Activated T-helper 17 cell treated with anti-CD3 and anti-CD28 coated beads, Interleukin-2, amount 50 U/mL, for 72 hours (primary cell): ENCODE results near the gene WFIKKN2. TPM values are rescaled to one million over a fixed set of nuclear protein-coding genes. Genes with fewer than 3 reads are reported as not detected.

Experiments used
- ATAC-seq: fragments of 150-1000 bp; cut with Tn5 transposase; replicated peaks from 2 replicates; pipeline ENCODE4 v1.10.0; 2021; ENCODE audit warnings: mild to moderate bottlenecking, moderate library complexity
- H3K27ac Mint-ChIP-seq: one replicate; pipeline ENCODE4 v1.8.0; 2022; ENCODE audit warnings: mixed read lengths
- H3K27me3 Mint-ChIP-seq: one replicate; pipeline ENCODE4 v1.8.0; 2022; ENCODE audit warnings: mixed read lengths
- H3K36me3 Mint-ChIP-seq: one replicate; pipeline ENCODE4 v1.8.0; 2022; ENCODE audit warnings: low read depth, mild to moderate bottlenecking, mixed read lengths
- H3K4me1 Mint-ChIP-seq: one replicate; pipeline ENCODE4 v1.8.0; 2022; ENCODE audit warnings: mixed read lengths
- H3K4me3 Mint-ChIP-seq: one replicate; pipeline ENCODE4 v1.8.0; 2022; ENCODE audit warnings: mild to moderate bottlenecking, mixed read lengths
- H3K9me3 Mint-ChIP-seq: one replicate; pipeline ENCODE4 v1.8.0; 2022; ENCODE audit warnings: mixed read lengths
- total RNA-seq, 2 donors: library from RNA; stranded (reverse); gene quantifications; one replicate each; pipeline ENCODE4 v1.2.3, GENCODE V29; 2022

WFIKKN2 gene
- total RNA-seq, 2 donors from 2014 or later = not detected

DNA sequence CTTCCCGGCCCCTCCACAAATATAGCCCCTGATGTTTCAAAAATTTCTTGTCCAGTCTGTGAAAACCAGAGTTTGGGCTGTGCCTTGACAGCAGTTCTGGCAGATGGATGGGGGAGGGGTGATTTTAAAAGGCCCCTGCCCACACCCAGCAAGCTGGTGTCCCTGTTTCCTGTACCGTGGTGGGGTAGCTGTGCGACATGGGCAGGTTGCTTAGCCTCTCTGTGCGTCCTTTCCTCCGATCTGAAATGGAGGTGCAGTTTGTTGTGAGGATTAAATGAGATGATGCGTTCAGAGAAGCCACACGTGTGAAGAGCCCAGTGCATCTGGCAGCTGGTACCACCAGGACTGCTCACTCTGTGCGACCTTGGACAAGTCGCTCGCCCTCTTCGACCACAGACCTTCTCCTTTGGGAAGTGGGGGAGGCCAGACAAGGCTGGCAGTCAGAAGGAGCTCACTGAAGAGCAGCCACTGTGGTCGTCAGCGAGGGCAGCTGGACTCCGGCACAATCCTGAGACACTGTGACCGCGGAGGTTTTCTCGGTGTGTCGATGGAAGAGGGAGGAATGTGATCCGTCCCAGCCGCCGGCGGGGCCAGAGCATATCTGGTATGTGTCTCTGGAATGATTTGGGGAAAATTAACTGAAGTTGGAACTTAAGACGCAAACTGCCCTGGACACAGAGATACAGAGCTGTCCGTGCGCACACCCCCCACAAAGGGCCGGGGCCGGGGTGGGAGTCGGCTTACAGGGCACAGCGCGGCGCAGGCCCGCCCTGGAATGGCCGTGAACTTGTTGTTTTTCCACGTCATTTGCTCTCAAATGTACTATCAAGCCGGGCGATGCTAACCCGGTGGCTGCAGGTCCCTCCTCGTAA is 721 bp upstream of the WFIKKN2 start:
- Mint-ChIP-seq H3K4me1 (no peaks in the 10 kb centered on the region), H3K9me3 (no peaks in the 10 kb centered on the region), H3K27ac (no peak overlapping the region), H3K27me3 (peaks cover 8% of the 10 kb centered on the region), H3K4me3 (no peak overlapping the region), H3K36me3 (no peaks in the 10 kb centered on the region)
- no peak for ATAC-seq

DNA sequence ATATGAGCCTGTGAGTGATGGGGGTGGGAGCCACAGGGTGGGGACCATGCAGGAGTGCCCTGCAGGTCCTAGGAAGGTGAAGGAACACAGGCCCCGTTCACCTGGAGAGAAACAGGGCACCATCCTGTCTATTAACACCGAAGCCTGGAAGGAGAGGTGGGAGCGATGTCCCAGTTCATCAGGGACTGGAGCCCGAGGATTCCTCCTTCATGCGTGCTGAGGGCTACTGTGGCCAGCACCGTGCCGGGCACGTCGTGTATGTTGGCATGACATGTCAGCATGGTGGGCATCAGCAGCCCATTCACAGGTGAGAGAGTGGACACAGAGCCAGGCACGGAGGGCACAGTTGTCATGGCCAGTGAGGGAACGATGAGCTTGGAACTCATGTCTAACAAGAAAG is 1.4 kb downstream of the WFIKKN2 start:
- Mint-ChIP-seq H3K4me1 (peaks cover 3% of the 10 kb centered on the region), H3K27ac (no peak overlapping the region), H3K36me3 (no peaks in the 10 kb centered on the region), H3K27me3 (peaks cover 8% of the 10 kb centered on the region), H3K4me3 (no peak overlapping the region), H3K9me3 (no peaks in the 10 kb centered on the region)
- ATAC-seq = no peak

DNA sequence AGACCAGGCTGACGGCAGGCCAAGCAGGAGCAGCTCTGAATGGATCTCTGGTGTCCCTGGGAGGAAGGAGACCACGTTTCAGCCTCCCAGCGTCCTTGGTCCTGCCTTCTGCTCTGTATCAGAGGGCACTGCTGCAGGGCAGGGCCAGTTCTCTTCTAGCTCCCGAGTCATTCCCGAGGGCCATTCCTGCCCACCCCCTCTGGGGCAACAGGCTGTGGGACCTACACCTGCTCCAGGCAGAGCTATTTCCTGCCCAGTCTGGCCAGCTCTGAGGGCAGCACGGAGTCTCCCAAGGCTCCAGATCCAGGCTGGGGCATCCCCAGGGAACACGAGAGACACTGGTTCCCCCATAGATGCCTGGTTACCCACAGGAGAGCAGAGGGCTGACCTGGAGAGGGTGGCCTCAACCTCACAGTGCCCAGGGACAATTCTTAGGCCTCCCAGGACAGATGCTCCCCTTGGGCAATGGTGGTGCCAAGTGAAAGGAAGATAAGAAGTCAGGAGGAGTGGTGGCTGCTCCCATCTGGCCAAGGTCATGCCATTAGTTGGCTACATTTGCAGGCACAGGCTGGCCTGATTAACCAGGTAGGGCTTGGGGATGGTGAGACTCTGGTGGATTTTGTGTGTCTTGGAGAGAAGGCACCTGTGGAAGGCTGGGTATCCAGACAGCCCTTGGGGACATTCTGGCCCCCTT is 2.0 kb downstream of the WFIKKN2 start:
- no peak for ATAC-seq
- Mint-ChIP-seq H3K9me3 (no peaks in the 10 kb centered on the region), H3K27me3 (peaks cover 8% of the 10 kb centered on the region), H3K4me3 (no peak overlapping the region), H3K36me3 (no peaks in the 10 kb centered on the region), H3K4me1 (peaks cover 6% of the 10 kb centered on the region), H3K27ac (no peak overlapping the region)

DNA sequence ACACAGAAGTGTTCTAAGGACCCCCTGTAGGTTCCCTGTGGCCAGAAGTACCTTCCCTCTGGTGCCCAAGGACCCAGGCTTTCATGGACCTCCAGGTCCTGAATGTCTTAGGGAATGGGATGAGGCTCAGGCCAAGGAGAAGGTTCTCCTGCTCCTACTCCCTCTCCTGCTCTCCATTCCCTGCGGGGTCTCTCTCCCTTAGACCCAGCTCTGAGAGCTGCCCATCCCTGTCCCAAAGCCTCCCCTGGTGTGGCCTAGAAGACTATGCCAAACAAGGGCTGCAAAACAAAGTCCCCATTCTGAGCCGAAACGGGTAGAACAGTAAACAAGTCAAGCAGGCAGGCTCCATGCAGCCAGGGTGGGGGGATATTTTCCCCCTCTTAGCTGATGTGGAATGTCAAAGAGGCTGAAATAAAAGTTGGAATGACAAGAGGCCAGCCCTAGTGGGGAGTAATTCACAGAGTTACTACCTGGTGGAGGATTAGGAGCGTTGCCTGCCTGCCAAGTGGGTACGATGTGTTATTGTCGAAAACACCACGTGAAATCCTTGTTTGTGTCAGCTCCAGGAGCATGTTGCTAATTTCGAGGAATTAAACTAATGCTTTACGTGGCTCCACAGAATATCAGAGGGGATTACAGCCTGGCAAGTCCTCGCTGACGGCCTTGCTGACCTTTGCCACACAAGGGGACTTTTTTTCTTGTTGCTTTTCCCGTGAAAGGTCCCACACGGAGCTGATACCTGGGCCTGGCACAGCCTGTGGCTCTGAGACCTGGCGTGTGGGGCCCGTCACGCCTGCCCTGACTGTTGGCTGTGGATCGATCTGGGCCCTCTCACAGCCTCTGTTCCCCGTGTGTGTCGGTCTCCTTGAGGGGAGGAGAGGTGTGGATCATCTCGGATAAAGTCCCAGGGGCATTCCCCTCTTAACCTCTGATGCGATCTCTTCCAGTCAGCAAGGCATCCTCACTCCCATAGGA is 2.9 kb downstream of the WFIKKN2 start:
- peaks cover 6% of the 10 kb centered on the region for H3K4me1 Mint-ChIP-seq
- H3K27ac Mint-ChIP-seq = no peak overlapping the region
- no peak overlapping the region for H3K4me3 Mint-ChIP-seq
- no peak for ATAC-seq
- H3K9me3 Mint-ChIP-seq = no peaks in the 10 kb centered on the region
- no peaks in the 10 kb centered on the region for H3K36me3 Mint-ChIP-seq
- peaks cover 8% of the 10 kb centered on the region for H3K27me3 Mint-ChIP-seq

DNA sequence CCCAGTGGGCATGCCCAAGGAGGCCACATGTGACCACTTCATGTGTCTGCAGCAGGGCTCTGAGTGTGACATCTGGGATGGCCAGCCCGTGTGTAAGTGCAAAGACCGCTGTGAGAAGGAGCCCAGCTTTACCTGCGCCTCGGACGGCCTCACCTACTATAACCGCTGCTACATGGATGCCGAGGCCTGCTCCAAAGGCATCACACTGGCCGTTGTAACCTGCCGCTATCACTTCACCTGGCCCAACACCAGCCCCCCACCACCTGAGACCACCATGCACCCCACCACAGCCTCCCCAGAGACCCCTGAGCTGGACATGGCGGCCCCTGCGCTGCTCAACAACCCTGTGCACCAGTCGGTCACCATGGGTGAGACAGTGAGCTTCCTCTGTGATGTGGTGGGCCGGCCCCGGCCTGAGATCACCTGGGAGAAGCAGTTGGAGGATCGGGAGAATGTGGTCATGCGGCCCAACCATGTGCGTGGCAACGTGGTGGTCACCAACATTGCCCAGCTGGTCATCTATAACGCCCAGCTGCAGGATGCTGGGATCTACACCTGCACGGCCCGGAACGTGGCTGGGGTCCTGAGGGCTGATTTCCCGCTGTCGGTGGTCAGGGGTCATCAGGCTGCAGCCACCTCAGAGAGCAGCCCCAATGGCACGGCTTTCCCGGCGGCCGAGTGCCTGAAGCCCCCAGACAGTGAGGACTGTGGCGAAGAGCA is 4.4 kb downstream of the WFIKKN2 start:
- Mint-ChIP-seq H3K27ac (no peak overlapping the region), H3K4me3 (no peak overlapping the region), H3K36me3 (no peaks in the 10 kb centered on the region), H3K9me3 (no peaks in the 10 kb centered on the region), H3K4me1 (peaks cover 6% of the 10 kb centered on the region), H3K27me3 (peaks cover 6% of the 10 kb centered on the region)
- no peak for ATAC-seq

DNA sequence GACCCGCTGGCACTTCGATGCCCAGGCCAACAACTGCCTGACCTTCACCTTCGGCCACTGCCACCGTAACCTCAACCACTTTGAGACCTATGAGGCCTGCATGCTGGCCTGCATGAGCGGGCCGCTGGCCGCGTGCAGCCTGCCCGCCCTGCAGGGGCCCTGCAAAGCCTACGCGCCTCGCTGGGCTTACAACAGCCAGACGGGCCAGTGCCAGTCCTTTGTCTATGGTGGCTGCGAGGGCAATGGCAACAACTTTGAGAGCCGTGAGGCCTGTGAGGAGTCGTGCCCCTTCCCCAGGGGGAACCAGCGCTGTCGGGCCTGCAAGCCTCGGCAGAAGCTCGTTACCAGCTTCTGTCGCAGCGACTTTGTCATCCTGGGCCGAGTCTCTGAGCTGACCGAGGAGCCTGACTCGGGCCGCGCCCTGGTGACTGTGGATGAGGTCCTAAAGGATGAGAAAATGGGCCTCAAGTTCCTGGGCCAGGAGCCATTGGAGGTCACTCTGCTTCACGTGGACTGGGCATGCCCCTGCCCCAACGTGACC is 5.0 kb downstream of the WFIKKN2 start:
- H3K9me3 Mint-ChIP-seq = no peaks in the 10 kb centered on the region
- peaks cover 5% of the 10 kb centered on the region for H3K27me3 Mint-ChIP-seq
- no peak for ATAC-seq
- no peak overlapping the region for H3K4me3 Mint-ChIP-seq
- H3K4me1 Mint-ChIP-seq = peaks cover 6% of the 10 kb centered on the region
- H3K27ac Mint-ChIP-seq = no peak overlapping the region
- H3K36me3 Mint-ChIP-seq = no peaks in the 10 kb centered on the region

DNA sequence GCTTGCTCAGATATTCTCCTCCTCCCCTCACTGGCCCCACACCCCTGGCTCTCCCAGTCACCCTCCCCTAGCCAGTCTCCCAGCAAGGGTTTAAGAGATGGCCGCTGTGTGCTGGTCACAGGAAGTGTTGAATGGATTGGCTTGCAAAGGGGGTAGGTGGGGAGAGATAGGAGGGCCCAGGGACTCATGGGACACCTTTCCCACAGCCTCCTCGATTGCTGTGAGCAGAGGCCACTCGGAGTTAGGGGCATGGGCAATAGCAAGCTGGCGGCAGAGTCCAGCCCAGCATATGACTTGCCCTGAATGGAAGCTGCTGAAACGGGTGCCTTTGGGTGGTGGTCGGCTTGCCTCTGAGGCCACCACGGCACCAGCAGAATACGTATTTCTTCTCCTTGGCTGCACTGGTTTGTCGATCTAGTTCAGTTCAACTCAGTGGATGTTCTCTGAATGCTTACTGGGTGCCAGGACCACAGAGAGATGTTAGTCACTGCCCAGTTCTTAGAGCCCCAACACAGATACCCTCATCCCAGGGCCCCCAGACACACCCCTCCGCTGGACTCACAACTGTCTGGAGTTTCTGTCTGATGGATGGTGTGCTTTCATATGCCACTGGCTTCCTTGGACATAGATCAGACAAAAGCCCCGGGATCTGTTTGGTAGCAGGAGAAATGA is 6.0 kb downstream of the WFIKKN2 start:
- Mint-ChIP-seq H3K27ac (peak overlapping the region; percentile 8), H3K27me3 (no peaks in the 10 kb centered on the region), H3K4me1 (peaks cover 6% of the 10 kb centered on the region), H3K4me3 (no peak overlapping the region), H3K36me3 (no peaks in the 10 kb centered on the region), H3K9me3 (no peaks in the 10 kb centered on the region)
- peak; percentile 7 for ATAC-seq

DNA sequence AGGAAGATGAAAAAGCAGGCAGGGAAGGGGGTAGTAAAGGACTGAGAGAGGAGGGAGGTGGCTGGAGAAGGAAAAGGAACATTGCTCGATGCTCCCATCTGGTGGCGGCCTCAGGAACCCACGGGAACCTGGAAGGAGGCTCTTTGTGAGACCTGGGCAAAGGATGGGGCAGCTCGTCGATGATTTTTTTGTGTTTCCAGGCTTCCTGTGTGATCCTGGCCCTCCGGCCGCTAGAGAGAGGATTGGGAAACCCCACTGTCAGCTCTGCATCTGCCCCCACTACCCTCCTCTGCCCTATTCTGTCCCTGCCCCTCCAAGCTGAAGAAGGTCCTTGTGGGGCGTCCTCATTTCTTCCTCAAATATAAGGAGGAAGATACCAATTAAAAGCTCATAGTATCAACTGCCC is 6.6 kb downstream of the WFIKKN2 start:
- peaks cover 6% of the 10 kb centered on the region for H3K4me1 Mint-ChIP-seq

DNA sequence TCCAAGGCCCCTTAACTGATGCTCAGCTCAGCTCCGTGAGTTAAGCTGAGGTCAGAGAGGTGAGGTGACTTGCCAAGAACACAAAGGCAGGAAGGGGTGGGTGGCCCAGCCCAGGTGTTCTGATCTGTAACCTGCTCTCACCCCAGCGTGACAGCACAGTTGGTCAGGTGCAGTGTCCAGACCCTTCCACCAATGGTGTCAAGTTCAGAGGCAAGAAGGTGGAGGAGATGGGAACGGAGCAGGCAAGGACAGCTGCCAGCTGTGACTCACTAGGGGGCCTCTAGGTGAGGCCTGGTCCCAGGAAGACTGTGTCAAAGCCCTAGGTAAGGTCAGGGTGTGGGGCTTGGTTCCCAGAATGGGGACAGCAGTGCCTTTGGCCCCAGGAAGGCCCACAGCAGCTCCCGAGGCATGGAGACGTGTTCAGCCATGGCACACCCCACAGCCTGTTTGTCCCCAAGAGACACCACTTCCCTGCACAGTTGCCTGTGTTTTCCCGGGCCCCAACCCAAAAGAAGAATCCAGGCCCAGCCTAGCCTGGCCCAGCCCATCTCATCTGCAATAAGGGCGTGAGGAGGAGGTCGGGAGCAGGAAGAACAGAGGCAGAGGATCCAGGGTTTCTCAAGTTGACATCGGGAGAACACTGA is 7.2 kb downstream of the WFIKKN2 start:
- Mint-ChIP-seq H3K27ac (peak overlapping the region; percentile 8), H3K4me1 (peaks cover 6% of the 10 kb centered on the region), H3K27me3 (no peaks in the 10 kb centered on the region), H3K9me3 (no peaks in the 10 kb centered on the region), H3K4me3 (no peak overlapping the region), H3K36me3 (no peaks in the 10 kb centered on the region)
- ATAC-seq = no peak

More for the DNA sequence above, 6.6 kb downstream of the WFIKKN2 start:
- H3K9me3 Mint-ChIP-seq = no peaks in the 10 kb centered on the region
- peak overlapping the region; percentile 8 for H3K27ac Mint-ChIP-seq
- H3K4me3 Mint-ChIP-seq = no peak overlapping the region
- H3K36me3 Mint-ChIP-seq = no peaks in the 10 kb centered on the region
- H3K27me3 Mint-ChIP-seq = no peaks in the 10 kb centered on the region
- ATAC-seq = peak; percentile 67

DNA sequence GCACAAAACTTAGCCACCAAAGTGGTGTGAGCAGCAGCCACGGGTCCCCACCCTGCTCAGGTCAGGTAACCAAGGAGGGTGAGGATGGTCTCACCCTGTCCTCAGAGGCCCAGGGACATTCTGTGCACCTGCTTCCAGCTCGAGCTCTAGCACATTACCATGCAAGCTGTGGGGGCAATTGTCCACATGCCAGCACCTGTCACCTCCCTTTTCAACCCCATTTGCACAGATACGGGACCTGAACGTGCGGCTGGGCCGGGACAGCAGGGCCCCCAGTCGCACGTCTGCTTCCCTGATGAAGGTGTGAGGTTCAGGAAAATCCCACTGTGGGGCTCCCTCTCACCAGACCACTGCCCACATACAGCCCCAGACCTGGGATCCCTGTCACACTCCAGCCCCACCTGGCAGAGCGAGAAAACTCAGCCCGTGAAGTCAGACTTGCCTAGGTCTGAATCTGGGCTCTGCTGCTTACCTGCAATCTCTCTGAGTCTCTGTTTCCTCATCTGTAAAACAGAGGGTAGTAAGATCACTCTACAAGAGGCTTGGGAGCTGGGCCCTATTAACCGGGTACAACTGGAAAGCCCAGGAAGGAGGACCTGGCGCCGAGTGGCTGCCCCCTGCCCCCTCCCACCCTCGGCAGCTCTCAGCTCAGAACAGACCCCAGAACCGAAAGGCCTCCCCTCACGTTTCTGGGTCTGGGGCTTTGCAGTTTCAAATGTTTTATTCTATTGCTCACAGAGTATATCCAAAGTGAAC is 7.9 kb downstream of the WFIKKN2 start:
- Mint-ChIP-seq H3K36me3 (no peaks in the 10 kb centered on the region), H3K4me1 (peaks cover 6% of the 10 kb centered on the region), H3K27ac (no peak overlapping the region), H3K27me3 (no peaks in the 10 kb centered on the region), H3K4me3 (no peak overlapping the region), H3K9me3 (no peaks in the 10 kb centered on the region)
- ATAC-seq = no peak

DNA sequence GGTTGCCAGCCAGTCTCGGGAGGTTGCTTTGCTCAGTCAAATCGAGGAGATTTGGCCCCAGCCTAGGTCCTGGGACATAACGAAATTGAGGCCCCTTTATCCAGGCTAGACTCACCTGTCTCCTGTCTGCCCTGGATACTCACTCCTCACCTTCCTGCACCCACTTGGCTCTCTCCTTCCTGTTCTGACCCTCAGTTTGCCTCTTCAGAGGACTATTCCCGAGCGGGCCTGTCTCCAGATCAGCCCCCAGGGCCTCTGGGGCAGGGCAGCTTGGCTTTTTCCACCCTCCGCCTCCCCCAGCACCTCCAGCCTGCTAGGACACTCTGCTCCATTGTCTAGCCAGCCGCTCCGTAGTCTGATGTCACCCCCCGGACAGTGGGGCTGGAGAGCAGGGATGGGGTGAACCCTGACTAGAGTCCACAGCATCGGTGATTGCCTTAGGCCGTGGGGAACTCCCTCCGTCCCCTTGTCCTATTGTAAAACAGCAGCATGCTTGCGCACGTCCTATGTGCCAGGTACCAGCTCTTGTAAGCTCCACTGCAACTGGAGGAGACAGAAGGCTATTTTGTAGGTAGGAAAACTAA is 8.8 kb downstream of the WFIKKN2 start:
- Mint-ChIP-seq H3K36me3 (no peaks in the 10 kb centered on the region), H3K9me3 (no peaks in the 10 kb centered on the region), H3K27ac (no peak overlapping the region), H3K4me1 (peaks cover 6% of the 10 kb centered on the region), H3K4me3 (no peak overlapping the region), H3K27me3 (no peaks in the 10 kb centered on the region)
- ATAC-seq = no peak
